Stomach (tissue), 9 donors: ENCODE measurements around the gene SMIM24. TPM values are rescaled to one million over a fixed set of nuclear protein-coding genes. Genes with fewer than 3 reads are reported as not detected.

Experiments used
- DNase-seq, 2 donors: peaks; one replicate each; pipeline versions ENCODE4 v3.0.0 to v3.0.0-alpha.2; 2013 to 2019
- H3K27ac ChIP-seq, 5 donors: fragments of 200-600 bp in 4 of 5; sonication (generic) in 4 of 5; one replicate each; pipeline ENCODE4 v1.5.1; 2013 to 2019; ENCODE audit warnings: mild to moderate bottlenecking in 1 of 5, moderate library complexity in 1 of 5
- H3K27me3 ChIP-seq, 3 donors: fragments of 200-600 bp; sonication (generic); one replicate each; pipeline ENCODE4 v1.5.1; 2017 to 2019; ENCODE audit warnings: mixed run types in 1 of 3
- H3K36me3 ChIP-seq, 4 donors: fragments of 200-600 bp; sonication (generic); 1 replicate in 3 of 4; 2 replicates in 1 of 4; pipeline ENCODE4 v1.5.1; 2016 to 2019
- H3K4me1 ChIP-seq, 4 donors: fragments of 200-600 bp; sonication (generic); one replicate each; pipeline ENCODE4 v1.5.1; 2016 to 2019
- H3K4me3 ChIP-seq, 4 donors: fragments of 200-600 bp; sonication (generic) in 3 of 4; one replicate each; pipeline ENCODE4 v1.5.1; 2016 to 2019; ENCODE audit warnings: mild to moderate bottlenecking in 1 of 4
- H3K9me3 ChIP-seq, 4 donors: fragments of 200-600 bp; sonication (generic); one replicate each; pipeline ENCODE4 v1.5.1; 2016 to 2019
- CTCF ChIP-seq, 7 experiments: fragments of 450-650 bp in 4 of 7; fragments of 200-600 bp in 3 of 7; sonication (generic) in 3 of 7; IDR thresholded peaks; one replicate each; pipeline ENCODE4 v1.5.1; 2016 to 2019; ENCODE audit warnings: antibody characterized with exemption in 7 of 7, control low read depth in 2 of 7, mild to moderate bottlenecking in 1 of 7
- EP300 ChIP-seq: sonication (generic); formaldehyde crosslinking; IDR thresholded peaks from one replicate; pipeline ENCODE4 v1.6.1; 2017; ENCODE audit warnings: antibody characterized with exemption
- POLR2A ChIP-seq, 4 donors: fragments of 450-650 bp; IDR thresholded peaks; one replicate each; pipeline ENCODE4 v1.6.1; 2016; ENCODE audit warnings: antibody characterized with exemption in 4 of 4, control low read depth in 2 of 4, mild to moderate bottlenecking in 1 of 4, moderate library complexity in 1 of 4
- POLR2AphosphoS5 ChIP-seq, 3 donors: sonication (generic); formaldehyde crosslinking; IDR thresholded peaks; one replicate each; pipeline ENCODE4 v1.6.1; 2016; ENCODE audit warnings: antibody characterized with exemption in 3 of 3
- WGBS, 5 donors: extraction: QIAGEN DNeasy Blood & Tissue Kit in 3 of 5; methylation state at CpG; one replicate each; pipeline versions ENCODE4 v1.1.5 to v1.1.7; 2013 to 2018; 5-methylcytosine and 5-hydroxymethylcytosine counted together
- intact Hi-C: fragments of 100-400 bp; cut with DNase I; formaldehyde crosslinking; loops from one replicate; pipeline ENCODE4 v1.15.1; 2023; ENCODE audit warnings: low total_unique reads
- polyA plus RNA-seq, 3 donors: library from polyadenylated mRNA; stranded (reverse); fragments of 200-250 nt; gene quantifications; one replicate each; pipeline ENCODE4 v1.2.3, GENCODE V29; 2013
- total RNA-seq, 5 donors: library from RNA; depleted of rRNA; stranded (reverse); fragments of >200 nt; gene quantifications; one replicate each; pipeline versions ENCODE4 v1.1.0 to v1.2.3, GENCODE V29; 2014 to 2016
- donor health status: healthy with polysubstance abuse.
- donor health status: Bipolar disorder and iron deficiency.
- donor health status: healthy.

Gene SMIM24
- total and polyA plus RNA-seq, 8 donors: 1.4 to 178 (median 68.7) TPM; not detected in 1

- no peak overlapping the region for H3K4me3 ChIP-seq
- DNase-seq: no peak
- WGBS, 5 donors: 96 to 99% (median 97%) methylated on average over 5 of the region's 5 CpGs
- H3K27me3 ChIP-seq: no peaks in the 10 kb centered on the region
- peaks cover 14 to 51% (median 42%) of the 10 kb centered on the region in 4 donors for H3K36me3 ChIP-seq
- H3K27ac ChIP-seq: no peak overlapping the region
- intact Hi-C loops: no loop called here
- H3K4me1 ChIP-seq: peaks cover 16 to 29% (median 24%) of the 10 kb centered on the region in 4 donors
- H3K9me3 ChIP-seq: no peaks in the 10 kb centered on the region
- no peak for TF ChIP-seq POLR2A (IDR thresholded peaks at IDR 0.05)
- TF ChIP-seq EP300: no peak
- no peak for TF ChIP-seq POLR2AphosphoS5 (IDR thresholded peaks at IDR 0.05)
- TF ChIP-seq CTCF (IDR thresholded peaks at IDR 0.05): no peak
These were observed 17.6 kb upstream of the SMIM24 start for GRCh38 chr19:3497757-3498520.

- H3K36me3 ChIP-seq: peaks cover 20 to 64% (median 55%) of the 10 kb centered on the region in 4 donors
- no peak for TF ChIP-seq POLR2A (IDR thresholded peaks at IDR 0.05)
- no peak for TF ChIP-seq EP300
These were observed 16.3 kb upstream of the SMIM24 start for GRCh38 chr19:3496392-3497273.

GRCh38 chr19:3494559-3494958 is 14.2 kb upstream of the SMIM24 start:
- Histone ChIP-seq H3K4me3 (no peak overlapping the region), H3K9me3 (no peaks in the 10 kb centered on the region), H3K36me3 (peaks cover 32 to 85% (median 72%) of the 10 kb centered on the region in 4 donors), H3K27ac (no peak overlapping the region), H3K4me1 (peaks cover 8 to 19% (median 12%) of the 10 kb centered on the region in 4 donors), H3K27me3 (no peaks in the 10 kb centered on the region)
- TF ChIP-seq CTCF (IDR thresholded peaks at IDR 0.05) (no peak), EP300 (no peak), POLR2A (IDR thresholded peaks at IDR 0.05) (no peak), POLR2AphosphoS5 (IDR thresholded peaks at IDR 0.05) (no peak)
- intact Hi-C loops: no loop called here
- peak in 1 of 2 donors; percentile 52 for DNase-seq
- 86 to 90% (median 87%) methylated on average over 17 to 18 of the region's 18 CpGs for WGBS, 5 donors

More at GRCh38 chr19:3496392-3497273, 16.3 kb upstream of the SMIM24 start:
- no peaks in the 10 kb centered on the region for H3K9me3 ChIP-seq
- no peaks in the 10 kb centered on the region for H3K27me3 ChIP-seq
- no peak overlapping the region for H3K27ac ChIP-seq
- 95 to 98% (median 97%) methylated on average over 13 to 32 of the region's 32 CpGs for WGBS, 5 donors
- H3K4me1 ChIP-seq: peaks cover 16 to 29% (median 24%) of the 10 kb centered on the region in 4 donors
- H3K4me3 ChIP-seq: no peak overlapping the region
- intact Hi-C loops: no loop called here
- DNase-seq: no peak

GRCh38 chr19:3494051-3494450 is 13.7 kb upstream of the SMIM24 start:
- no peaks in the 10 kb centered on the region for H3K9me3 ChIP-seq
- DNase-seq: peak in 1 of 2 donors; percentile 62
- H3K36me3 ChIP-seq: peaks cover 32 to 86% (median 72%) of the 10 kb centered on the region in 4 donors
- H3K27ac ChIP-seq: no peak overlapping the region
- intact Hi-C loops: no loop called here
- no peaks in the 10 kb centered on the region for H3K27me3 ChIP-seq
- no peak overlapping the region for H3K4me3 ChIP-seq
- TF ChIP-seq POLR2AphosphoS5 (IDR thresholded peaks at IDR 0.05): no peak
- no peak for TF ChIP-seq EP300
- TF ChIP-seq CTCF (IDR thresholded peaks at IDR 0.05): no peak
- TF ChIP-seq POLR2A (IDR thresholded peaks at IDR 0.05): no peak
- 65 to 89% (median 80%) methylated on average over 2 to 15 of the region's 15 CpGs for WGBS, 5 donors
- H3K4me1 ChIP-seq: peaks cover 2 to 13% (median 7%) of the 10 kb centered on the region in 4 donors
